AG09319 (cell line): ENCODE data around the gene PRR7.

Experiments used
- DNase-seq: peaks from one replicate; pipeline ENCODE4 v3.0.0-alpha.2; 2010; ENCODE audit warnings: low read depth; ENCODE audit errors: extremely low read depth
- TF ChIP-seq, protein P1 (sequence below): IDR thresholded peaks from 2 replicates; pipeline ENCODE4 v1.5.1; 2011; ENCODE audit warnings: low read depth, mild to moderate bottlenecking, inconsistent platforms, low read length, moderate library complexity

The PRR7 gene

DNA sequence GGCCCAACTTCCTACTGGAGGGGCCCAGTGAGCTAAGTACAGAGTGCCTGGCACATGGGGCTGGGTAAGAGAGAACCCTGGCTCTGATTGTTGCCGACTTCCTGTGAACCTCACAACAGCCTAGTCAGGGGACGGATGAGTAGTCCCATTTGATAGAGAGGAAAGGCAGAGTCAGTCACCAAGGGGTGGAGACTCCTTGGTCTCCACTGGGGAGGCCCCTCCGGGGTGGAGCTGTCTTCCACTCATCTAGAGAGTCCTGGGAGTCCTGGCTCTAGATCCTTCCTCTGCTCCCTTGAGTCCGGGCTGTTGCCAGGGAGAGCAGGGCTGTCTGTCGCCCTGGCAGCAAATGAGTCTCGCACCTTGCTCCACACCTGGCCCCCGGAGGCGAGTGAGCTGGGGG, 12.2 kb upstream of the PRR7 start:
- TF ChIP-seq, protein P1, sequence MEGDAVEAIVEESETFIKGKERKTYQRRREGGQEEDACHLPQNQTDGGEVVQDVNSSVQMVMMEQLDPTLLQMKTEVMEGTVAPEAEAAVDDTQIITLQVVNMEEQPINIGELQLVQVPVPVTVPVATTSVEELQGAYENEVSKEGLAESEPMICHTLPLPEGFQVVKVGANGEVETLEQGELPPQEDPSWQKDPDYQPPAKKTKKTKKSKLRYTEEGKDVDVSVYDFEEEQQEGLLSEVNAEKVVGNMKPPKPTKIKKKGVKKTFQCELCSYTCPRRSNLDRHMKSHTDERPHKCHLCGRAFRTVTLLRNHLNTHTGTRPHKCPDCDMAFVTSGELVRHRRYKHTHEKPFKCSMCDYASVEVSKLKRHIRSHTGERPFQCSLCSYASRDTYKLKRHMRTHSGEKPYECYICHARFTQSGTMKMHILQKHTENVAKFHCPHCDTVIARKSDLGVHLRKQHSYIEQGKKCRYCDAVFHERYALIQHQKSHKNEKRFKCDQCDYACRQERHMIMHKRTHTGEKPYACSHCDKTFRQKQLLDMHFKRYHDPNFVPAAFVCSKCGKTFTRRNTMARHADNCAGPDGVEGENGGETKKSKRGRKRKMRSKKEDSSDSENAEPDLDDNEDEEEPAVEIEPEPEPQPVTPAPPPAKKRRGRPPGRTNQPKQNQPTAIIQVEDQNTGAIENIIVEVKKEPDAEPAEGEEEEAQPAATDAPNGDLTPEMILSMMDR: no peak
- no peak for DNase-seq

DNA sequence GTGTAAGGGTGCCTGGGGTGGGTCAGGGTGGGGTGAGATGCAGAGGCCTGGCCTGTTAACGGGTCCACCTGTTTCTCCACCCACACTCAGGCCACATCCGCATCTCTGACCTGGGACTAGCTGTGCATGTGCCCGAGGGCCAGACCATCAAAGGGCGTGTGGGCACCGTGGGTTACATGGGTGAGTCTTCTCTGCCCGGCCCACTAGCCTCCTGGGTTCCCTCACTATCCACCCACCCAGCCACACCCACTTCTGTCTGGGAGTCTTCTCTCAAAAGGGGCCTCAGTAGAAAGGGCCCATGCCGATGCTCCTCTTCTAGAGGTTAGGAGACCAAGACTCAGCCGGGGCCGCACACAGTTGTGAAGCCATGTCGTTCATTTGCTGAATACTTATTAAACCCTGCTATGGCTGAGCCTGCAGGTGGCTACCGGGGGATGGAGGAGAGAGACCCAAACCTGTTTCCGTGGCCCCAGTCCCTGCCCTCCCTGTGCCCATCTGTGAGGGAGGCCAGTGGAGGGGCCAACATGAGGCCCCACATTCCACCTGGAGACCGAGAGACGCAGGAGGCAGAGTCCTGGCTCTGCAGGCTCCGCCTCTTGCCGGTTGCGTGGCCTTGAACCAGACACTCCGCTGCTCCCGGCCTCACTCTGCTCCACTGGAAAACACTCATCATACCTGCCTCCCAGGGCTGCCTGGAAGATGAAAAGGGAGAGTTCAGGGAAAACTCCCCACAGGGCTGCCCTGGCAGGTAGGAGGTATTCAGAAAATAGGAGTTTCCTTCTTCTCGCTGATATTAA, 11.5 kb upstream of the PRR7 start:
- TF ChIP-seq, protein P1: no peak
- no peak for DNase-seq

DNA sequence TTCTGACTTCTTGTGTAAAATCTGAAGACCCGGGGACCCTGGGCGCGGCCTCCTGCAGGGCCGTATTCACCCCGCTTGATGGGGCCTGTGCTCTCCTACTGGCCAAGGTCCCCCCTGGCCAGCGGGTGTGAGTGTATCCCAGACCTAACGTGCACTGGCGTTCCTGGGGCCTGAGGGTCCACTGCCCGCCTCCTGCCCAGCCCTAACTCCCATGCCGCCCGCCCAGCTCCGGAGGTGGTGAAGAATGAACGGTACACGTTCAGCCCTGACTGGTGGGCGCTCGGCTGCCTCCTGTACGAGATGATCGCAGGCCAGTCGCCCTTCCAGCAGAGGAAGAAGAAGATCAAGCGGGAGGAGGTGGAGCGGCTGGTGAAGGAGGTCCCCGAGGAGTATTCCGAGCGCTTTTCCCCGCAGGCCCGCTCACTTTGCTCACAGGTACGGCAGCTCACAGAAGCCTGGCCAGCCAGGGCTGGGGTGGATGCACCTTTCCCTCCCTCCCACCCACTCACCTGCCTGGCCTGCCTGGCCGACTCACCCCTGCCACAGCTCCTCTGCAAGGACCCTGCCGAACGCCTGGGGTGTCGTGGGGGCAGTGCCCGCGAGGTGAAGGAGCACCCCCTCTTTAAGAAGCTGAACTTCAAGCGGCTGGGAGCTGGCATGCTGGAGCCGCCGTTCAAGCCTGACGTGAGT, 10.6 kb upstream of the PRR7 start:
- TF ChIP-seq, protein P1: no peak
- DNase-seq: no peak

DNA sequence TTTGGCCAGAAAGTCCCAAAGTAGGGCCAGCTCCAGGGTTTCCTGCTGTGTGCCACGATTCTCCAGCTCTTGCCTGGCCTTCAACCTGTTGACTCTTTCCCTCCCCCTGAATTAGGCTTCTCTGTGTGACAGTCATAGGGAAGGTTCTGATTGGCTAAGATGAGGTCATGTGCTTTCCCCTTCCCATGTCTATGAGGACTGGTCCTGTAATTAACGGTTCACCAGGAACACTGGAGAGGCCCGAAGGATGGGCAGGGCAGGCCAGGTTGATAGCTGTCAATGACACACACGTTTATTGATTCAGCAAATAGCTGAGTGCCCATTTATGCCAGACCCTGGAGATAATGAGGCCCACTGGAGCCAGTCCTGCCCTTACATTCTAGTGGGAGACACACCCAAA, 9.0 kb upstream of the PRR7 start:
- DNase-seq: no peak

DNA sequence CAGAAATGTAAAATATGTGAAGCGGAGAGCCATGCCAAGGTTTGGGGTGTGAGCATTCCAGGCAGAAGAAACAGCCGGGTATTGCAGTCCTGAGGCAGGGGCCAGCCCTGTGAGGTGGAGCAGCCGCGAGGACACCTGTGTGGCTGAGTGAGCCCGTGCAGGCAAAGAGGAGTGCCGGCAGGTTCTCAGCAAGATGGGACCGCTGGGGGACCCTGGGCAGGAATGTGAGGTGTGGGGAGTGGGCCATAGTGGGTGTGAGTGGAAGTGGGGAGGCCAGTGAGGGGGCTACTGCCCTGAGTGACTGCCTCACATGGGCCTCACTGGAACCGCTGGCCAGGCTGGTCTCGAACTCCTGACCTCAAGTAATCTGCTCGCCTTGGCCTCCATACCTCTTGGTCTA, 8.1 kb upstream of the PRR7 start:
- TF ChIP-seq, protein P1: no peak
- DNase-seq: no peak

More for the DNA sequence above, 9.0 kb upstream of the PRR7 start:
- TF ChIP-seq, protein P1: no peak

DNA sequence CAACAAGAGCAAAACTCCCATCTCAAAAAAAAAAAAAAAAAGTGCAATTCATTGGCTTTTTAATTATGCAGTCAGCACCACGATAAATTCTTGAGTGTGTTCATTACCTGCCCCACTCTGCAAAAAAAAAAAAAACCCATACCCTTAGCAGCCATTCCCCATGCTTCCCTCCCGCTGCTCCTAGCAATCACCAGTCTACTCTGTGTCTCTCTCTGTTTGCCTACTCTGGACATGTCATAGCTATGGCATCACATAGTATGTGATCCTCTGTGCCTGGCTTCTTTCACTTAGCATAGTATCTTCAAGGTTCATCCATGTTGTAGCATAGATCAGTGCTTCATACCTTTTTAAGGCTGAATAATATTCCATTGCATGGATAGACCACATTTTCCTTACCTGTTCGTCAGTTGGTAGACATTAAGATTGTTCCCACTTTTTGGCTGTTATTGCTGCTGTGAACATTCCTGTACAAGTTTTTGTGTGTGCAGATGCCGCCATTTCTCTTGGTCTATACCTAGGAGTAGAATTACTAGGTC, 7.0 kb upstream of the PRR7 start:
- TF ChIP-seq, protein P1: no peak
- no peak for DNase-seq
